Activated T-cell treated with anti-CD3 and anti-CD28 coated beads for 4 hours (primary cell): Measurements from ENCODE around the gene PIPOX.

ENCODE experiments used
- DNase-seq: peaks from one replicate; pipeline ENCODE4 v3.0.0-alpha.2; 2020

The PIPOX gene

GRCh38 chr17:29049541-29050145 is 6.7 kb downstream of the PIPOX start:
- DNase-seq = no peak

- no peak for DNase-seq
Observed at GRCh38 chr17:29050176-29050575, 7.2 kb downstream of the PIPOX start.

- DNase-seq = no peak
Observed at GRCh38 chr17:29051194-29051593, 8.3 kb downstream of the PIPOX start.

GRCh38 chr17:29051731-29052130 is 8.8 kb downstream of the PIPOX start:
- DNase-seq = no peak

- DNase-seq = no peak
Observed at GRCh38 chr17:29054835-29055234, 11.9 kb downstream of the PIPOX start.

GRCh38 chr17:29057361-29057760 is 14.4 kb downstream of the PIPOX start:
- DNase-seq = no peak

GRCh38 chr17:29058391-29058790 is 15.4 kb downstream of the PIPOX start:
- DNase-seq = no peak

GRCh38 chr17:29059281-29059680 is 16.3 kb downstream of the PIPOX start:
- DNase-seq = no peak

- no peak for DNase-seq
Observed at GRCh38 chr17:29060475-29060874, 17.5 kb downstream of the PIPOX start.

GRCh38 chr17:29061036-29061435 is 18.1 kb downstream of the PIPOX start:
- no peak for DNase-seq

- no peak for DNase-seq
Observed at GRCh38 chr17:29062215-29062614, 19.3 kb downstream of the PIPOX start.

- no peak for DNase-seq
Observed at GRCh38 chr17:29063992-29064391, 21.1 kb downstream of the PIPOX start.

GRCh38 chr17:29066047-29066446 is 23.1 kb downstream of the PIPOX start:
- no peak for DNase-seq

GRCh38 chr17:29066606-29067005 is 23.7 kb downstream of the PIPOX start:
- no peak for DNase-seq

GRCh38 chr17:29068818-29069217 is 25.9 kb downstream of the PIPOX start:
- no peak for DNase-seq

GRCh38 chr17:29069526-29070041 is 26.6 kb downstream of the PIPOX start:
- DNase-seq = no peak

GRCh38 chr17:29070308-29070707 is 27.4 kb downstream of the PIPOX start:
- DNase-seq = no peak

GRCh38 chr17:29070781-29071180 is 27.8 kb downstream of the PIPOX start:
- no peak for DNase-seq

GRCh38 chr17:29071303-29071702 is 28.4 kb downstream of the PIPOX start:
- no peak for DNase-seq

GRCh38 chr17:29073045-29073444 is 30.1 kb downstream of the PIPOX start:
- DNase-seq = no peak

GRCh38 chr17:29073520-29073919 is 30.6 kb downstream of the PIPOX start:
- DNase-seq = no peak

GRCh38 chr17:29074488-29074887 is 31.5 kb downstream of the PIPOX start:
- no peak for DNase-seq

- DNase-seq = no peak
Observed at GRCh38 chr17:29076087-29076486, 33.1 kb downstream of the PIPOX start.

GRCh38 chr17:29076722-29077121 is 33.8 kb downstream of the PIPOX start:
- DNase-seq = no peak

GRCh38 chr17:29077320-29077719 is 34.4 kb downstream of the PIPOX start:
- DNase-seq = no peak
